Medulla oblongata (tissue), 1 donor: Measurements from ENCODE around the gene PHF20.
A peak's percentile ranks its signal among the peaks of the same experiment; 100 is the strongest.
"Not testable (repeated sequence)": the region's sequence is repeated elsewhere in the genome, so short reads cannot be mapped to it uniquely, and the experiment has no call there.

Experiments used
- DNase-seq: peaks from one replicate; pipeline ENCODE4 v3.0.0-alpha.2; 2015; ENCODE audit errors: extremely low spot score

Gene PHF20

DNA sequence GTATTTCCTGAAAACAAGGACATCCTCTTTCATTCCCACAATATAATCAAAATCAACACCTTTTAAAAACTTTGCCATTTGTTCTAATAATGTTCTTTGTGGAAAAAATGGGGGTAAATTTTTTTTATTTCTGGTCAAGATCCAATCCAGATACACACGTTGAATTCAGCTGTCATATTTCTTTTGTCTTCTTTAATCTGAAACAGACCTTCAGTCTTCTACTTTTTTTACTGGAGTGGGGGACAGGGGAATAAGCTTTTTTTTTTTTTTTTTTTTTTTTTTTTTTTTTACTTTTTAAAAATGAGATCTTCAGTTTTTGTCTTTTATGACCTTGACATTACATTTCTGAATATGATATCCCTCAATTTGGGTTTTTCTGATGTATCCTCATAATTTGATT lies 113.4 kb downstream of the PHF20 start:
- no peak for DNase-seq

DNA sequence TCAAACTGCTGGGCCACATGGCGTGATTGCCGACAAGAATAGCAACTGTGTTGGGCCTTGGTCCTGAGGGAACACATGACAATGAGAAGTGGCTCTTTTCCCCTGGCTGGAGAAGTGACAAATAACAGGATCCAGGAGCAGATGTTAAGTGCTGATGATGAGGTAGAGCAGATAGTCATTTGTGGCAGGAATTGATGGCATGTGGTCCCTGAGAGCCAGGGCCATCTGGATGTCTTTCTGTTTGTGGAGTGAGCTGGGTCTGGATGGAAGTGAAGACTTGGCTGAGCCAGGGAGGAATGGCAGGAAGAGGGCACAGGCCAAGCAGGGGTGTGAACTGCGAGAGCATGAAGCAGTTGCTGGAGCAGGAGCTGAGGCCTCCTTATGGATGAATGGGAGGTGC lies 114.7 kb downstream of the PHF20 start:
- no peak for DNase-seq

DNA sequence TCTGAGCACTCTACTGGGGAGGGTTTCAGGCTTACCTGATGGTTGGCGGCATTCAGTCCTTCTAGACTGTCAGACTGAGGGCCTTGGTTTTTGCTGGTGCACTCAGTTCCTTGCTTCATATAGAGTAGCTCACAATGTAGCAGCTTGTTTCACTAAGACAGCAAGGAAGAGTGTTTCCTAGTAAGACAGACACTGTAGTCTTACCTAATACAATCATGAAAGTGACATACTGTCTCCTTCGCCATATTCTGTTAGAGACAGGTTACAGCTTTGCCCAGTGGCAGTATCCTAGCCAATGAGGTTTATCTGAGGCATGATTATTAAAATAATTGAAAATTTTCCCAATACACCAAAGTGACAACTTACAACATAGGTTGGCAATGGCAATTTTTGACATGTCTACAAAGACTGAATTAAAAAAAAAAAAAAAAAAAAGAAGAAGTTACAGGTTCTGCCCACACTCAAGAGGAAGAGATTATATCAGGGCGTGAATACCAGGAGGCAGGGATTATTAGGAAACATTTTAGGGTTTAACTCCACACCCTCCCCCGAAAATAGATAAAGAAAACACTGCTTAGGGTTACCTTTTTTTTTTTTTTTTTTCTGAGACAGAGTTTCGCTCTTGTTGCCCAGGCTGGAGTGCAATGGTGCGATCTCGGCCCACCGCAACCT lies 115.7 kb downstream of the PHF20 start:
- DNase-seq = no peak

DNA sequence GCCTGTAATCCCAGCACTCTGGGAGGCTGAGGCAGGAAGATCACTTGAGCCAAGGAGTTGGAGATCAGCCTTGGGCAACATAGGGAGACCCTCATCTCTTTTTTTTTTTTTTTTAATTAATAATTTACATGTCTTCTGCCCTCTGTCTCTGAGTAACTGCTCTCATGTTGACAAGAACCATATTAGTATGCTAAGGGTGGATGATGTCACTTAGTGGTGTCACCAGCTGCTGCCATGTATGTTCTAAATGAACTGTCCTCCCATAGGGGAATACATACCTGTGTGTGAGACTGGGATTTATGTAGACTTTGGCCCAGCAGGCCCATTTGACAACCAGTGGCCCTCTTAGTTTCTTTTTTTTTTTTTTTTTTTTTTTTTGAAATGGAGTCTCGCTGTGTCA lies 116.8 kb downstream of the PHF20 start:
- DNase-seq = no peak

DNA sequence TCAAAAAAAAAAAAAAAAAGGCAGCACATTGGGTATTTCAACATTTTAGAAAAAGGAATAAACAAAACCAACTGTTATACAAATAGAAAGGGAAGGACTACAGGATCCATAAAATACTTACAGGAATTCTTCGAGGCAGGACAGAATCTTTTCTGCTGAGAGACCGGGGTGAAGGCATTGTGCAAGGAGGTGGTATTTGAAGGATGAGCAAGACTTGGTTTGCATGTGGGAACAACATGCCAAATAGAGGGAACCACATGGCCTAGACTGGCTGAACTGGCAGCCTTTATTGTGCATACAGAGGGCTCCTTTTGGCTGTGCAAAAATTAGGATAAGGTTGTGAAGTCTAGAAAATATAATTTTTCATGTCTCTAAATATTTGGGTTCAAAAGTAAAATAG lies 119.6 kb downstream of the PHF20 start:
- DNase-seq = no peak

DNA sequence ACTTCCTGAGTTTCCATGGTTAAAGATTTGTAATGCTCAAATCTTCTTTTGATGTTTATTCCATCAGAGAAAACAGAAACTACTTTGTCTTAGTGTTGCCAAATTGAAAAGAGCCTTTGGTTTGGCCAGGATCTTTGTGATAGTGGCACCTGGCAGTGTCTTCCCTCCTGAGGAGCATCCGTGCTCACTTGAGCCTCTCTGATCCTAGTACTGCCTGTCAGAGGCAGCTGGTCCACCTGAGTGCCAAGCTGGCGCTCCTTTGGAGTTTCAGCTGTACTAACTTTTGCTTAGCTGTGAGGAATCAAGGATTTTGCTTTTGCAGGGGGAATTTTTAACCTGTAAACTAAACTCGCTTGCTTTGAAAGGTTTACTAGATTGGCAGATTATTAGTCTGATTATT lies 121.1 kb downstream of the PHF20 start:
- no peak for DNase-seq

DNA sequence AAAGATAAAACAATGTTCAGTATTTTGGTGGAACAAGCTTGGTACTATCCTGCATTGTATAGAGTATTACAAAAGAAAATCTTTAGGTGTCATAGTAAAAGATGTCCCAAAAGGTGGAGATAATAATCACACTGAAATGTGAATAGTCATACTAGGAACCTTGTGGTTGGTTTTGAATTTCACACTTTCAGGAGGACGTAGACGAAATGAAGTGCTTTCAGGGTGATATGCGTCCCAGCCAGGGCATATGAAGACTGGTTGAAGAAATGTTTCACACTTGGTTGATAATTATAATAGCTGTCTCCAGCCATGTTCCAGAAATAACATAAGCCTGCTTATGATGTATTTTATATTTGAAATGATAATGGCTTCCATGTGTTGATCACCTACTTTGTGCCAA lies 122.1 kb downstream of the PHF20 start:
- no peak for DNase-seq

DNA sequence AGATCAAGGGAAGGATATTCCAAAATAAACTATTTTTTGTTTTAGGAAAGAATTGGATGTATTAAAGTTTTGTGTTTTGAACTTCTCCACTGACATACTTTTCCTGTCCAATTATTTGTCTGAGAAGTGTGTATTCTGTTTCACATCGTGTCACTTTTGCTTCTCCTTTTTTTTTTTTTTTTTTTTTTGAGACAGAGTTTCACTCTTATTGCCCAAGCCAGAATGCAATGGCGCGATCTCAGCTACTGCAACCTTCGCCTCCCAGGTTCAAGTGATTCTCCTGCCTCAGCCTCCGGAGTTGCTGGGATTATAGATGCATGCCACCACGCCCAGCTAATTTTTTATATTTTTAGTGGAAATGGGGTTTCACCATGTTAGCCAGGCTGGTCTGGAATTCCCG lies 123.7 kb downstream of the PHF20 start:
- DNase-seq = not testable (repeated sequence)

DNA sequence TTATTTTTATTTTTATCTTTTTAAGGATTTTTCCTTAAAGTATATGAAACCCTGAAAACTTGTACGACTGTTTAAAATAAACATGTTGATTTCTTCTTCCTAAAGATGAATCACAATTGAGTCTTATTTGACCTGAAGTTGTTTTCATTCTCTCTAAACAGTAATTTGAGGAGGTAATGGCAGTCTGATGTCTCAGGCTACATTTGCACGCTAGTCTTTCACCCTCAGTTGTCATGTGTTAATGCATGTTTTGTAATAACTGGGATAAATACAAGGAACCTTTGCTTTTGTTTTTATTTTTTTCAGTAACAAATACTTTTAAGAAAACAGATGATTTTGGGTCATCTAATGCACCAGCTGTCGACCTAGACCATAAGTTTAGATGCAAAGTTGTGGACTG lies 127.2 kb downstream of the PHF20 start:
- DNase-seq = no peak

DNA sequence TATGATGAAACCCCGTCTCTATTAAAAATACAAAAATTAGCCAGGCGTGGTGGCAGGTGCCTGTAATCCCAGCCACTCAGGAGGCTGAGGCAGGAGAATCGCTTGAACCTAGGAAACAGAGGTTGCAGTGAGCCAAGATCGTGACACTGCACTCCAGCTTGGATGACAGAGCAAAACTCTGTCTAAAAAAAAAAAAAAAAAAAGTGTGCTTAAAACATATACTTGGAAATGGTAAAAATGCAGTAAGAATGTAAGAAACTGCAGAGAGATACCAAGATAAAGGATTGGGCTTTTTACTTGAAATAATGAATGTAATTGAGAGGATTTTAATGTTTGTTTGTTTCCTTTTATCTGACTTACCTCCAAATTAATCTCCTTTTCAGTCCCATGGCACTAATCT lies 129.4 kb downstream of the PHF20 start:
- not testable (repeated sequence) for DNase-seq

DNA sequence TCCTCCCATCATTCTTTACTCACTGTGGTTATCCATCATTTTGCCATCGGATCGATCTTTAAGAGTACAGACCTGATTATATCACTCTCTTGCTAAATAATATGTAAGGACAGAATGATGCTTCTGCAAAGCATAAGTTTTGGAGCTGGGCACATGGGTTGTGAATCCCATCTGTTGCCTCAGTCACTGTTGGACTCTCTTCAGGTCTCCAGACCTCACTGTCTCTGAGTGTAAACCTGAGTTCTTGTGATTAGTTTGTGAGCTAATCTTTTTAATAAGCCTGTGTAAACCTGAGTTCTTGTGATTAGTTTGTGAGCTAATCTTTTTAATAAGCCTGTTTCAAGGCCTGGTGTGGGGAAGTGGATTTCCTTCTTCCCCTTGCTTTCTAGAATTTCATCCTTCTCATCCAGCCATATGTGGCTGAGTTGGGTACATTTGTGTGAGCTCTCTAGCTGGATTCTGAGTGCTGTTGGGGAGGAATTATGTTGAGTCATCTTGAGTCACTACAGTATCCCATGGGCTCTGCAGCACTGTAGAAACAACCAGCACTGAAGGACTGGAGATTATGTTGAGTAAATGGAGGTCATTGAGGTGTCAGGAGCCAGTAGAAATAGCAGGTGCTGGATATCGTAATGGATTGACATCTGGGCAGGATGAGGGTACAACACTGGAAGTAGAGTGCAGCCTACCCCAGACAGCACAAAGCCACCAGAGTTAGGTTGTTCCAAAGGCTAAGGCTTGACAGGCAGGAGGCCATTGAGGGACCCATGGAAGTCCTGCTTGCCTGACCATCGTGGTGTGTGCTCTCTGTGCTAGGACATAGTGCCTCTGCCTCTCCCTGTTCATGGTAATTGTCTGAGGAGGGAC lies 130.1 kb downstream of the PHF20 start:
- DNase-seq = no peak

DNA sequence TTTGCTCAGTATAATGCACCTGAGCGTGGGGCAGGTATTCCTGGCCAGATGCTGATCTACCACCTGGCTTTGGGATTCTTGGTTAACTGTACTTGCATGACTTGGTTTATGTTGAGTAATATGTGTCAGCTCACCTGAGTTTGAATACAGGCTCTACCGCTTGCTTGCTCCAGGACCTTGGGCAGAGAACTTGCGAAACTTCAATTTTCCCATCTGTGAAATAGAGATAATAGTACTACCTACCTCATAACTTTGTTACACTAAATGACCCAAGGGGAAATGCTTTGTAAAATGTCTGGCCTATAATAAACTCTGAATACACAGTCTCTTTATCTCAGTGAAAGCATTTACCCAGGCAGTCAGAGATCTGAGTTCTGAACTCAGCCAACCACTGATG lies 130.7 kb downstream of the PHF20 start:
- no peak for DNase-seq

DNA sequence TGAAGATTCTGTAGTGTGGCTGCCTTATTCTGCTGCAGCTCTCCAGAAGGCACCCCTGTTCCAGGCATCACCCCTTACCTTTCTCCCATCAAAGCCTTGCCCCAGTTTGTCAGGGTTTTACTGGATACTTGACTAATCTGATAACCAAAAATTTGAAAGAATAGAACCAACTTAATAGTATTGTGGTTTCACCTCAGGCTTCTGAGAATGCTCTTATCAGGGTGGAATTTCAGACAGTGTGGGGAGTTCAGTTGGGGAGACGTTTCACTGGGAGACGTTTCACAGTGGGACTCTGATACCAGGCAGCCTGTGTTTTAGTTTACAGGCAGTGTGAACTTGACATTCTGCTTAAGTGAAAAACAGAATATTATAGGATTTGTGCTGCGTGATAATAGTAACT lies 132.0 kb downstream of the PHF20 start:
- no peak for DNase-seq

DNA sequence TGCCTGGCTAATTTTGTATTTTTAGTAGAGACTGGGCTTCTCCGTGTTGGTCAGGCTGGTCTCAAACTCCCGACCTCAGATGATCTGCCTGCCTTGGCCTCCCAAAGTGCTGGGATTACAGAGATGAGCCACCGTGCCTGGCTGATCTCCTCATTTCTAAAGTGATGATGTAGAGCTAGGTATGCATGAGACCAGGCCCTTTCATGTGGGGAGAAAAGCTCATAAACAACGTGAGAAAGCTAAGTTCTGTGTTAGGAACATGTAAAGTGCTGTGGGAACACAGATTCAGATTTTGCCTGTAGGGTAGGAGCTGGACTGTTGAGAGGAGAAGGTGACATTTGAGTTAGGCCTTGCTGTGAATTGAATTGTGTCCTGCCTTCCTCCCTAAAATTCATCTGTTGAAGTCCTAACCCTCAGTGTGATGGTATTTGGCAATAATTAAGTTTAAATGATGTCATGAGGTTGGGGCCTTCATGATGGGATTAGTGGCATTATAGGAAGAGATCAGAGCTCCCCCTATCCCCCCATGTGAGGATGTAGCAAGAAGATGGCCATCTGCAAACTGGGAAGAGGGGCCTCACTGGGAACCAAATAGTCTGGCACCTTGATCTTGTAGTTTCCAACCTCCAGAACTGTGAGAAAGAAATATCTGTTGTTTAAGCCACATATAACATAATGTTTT lies 133.3 kb downstream of the PHF20 start:
- no peak for DNase-seq

DNA sequence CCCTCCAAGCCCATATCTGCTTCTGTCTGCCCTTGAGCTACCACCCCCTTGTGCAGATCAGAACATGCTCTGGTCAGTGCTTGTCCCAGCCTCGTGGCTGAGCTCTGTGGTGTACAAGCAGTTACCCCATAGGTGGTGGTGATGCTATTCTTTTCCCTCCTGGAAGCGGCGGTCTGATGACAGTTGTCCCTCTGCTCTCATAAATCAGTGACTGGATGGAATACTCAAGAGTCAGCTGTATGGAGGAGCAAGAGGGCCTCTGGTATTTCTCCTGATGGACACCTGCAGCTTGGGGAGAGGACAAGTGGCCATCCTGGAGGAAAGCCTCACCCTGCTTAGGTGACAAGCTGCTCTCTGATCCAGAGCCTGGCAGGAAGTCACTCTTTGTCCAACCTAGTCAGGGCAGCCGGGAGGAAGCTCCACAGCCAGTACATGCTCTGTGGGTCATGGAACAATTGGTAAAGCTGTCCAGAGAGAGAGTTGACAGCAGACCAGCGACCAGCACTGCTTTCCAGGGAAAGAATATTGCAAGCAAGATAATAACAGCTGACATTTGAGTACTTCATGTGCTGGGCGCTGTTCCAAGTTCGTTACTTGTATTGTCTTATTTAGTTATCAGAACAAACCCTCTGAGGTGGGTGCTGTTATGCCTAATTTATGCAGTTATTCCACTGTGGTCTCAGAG lies 135.3 kb downstream of the PHF20 start:
- DNase-seq = no peak

DNA sequence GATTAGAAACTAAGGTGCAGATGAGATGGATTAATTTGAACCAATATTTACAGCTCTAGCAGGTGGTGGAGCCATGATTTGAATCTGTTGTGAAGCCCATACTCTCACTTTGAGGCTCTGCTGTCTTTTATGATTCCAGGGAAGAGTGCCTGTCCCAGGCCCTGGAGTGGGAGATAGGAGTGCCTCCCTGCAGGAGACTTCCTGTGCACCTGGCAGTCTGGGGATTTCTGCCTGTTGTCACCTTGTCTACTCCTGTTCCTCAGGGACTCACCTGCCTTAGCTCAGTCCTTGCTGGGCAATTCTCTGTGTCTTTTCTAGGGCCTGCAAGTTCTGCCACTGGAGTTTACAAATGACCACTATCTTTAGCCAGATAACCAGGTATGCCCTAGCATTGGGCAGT lies 136.2 kb downstream of the PHF20 start:
- no peak for DNase-seq

DNA sequence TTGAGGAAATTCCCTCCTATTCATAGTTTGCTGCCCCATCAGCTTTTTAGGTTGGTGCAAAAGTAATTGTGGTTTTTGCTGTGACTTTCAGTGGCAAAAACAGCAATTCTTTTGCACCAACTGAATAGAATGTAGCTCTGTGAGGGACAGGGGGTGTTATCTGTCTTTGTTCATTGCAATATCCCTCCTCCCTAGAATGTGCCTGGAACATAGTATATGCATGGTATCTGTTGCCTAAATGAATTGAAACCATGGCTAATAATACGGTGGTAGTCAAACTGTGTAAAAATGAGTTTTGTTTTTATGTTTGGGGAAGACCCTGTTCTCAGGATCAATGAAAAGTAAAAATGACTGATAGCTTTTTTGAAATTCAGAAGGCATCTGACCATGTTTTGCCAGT lies 137.4 kb downstream of the PHF20 start:
- DNase-seq = no peak

DNA sequence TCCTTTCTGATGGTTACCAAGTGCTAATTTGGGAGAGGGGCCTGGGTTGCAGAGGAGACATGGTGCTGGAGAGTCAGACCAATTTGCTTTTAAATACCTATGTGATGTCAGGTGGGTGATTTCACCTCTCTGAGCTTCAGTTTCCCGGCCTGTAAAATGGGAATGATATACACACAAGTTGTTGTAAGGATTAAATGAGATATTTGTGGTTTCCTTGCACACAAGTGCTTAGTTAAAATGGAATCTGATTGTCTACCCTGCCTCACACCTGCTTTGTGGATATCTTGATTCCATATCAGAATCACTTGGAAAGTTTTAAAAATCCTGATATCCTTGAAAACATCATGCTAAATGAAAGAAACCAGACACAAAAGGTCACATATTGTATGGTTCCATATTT lies 138.0 kb downstream of the PHF20 start:
- no peak for DNase-seq

DNA sequence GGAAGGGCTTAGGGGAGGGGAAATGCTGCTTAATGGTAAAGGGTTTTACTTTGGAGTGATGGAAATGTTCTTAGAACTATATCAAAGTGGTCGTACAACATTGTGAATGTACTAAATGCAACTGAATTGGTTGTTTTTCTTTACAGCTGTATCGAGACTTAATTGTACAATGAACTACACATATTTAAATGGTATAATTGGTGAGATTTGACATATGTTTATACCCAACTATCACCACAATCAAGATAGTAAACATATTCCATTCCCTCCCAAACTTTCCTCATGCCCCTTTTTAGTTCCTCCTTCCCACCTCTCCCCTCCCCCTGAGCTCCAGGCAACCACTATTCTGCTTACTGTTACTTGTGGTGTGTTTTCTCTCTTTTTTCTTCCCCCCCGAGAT lies 138.4 kb downstream of the PHF20 start:
- no peak for DNase-seq

DNA sequence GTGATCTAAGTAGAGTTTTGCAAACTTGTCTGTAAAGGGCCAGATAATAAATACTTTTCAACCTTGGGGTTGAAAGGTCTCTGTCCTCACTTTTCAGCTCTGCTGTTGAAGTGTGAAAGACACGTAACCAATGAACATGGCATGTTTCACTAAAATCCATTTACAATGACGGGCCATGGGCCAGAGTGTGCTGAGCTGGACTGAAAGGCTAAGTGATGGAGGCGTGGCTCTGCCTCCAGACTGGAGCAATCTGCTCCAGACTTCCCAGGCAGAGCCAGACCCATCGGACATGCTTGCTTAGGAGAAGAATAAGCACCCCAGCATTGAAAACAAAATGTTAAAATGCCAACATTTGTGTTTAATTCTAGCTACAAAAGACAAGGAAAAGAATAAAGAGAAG lies 141.1 kb downstream of the PHF20 start:
- peak; percentile 13 for DNase-seq

DNA sequence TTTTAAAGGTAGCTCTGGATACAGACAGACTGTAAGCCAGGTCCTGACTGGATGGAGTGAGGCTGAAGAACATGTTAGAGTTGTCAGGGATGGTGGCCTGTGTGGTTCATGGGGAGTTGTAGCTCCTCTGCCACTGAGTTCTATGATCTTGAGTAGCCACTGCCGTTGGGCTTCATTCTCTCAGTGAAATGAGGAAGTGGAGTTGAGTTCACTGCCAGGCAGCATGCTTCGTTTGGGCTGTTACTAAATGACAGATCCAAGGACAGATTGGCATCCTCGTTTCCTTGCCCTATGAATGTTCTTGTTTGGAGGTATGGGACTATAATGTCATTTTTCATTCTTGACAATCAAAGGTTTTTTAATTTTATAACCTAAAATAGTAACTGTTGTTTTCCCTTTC lies 145.3 kb downstream of the PHF20 start:
- DNase-seq = no peak

DNA sequence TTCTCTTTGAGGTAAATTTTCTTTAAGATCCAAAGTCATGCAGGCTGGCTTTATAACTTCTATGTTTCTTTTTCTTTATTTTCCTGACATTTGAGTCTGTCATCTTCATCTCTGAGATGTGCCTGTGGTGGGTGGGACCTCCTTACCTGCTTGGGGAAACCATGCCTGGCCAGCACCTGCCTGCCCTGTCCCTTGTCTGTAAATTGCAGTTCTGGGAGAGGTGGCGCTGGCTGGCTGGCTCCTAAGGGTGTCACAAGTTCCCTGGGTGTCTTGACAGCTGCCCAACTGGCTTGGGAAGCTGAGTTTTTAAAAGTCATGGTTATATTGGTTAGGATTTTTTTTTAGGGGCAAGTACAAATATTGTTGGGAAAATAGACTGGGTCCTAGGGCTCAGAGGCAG lies 146.2 kb downstream of the PHF20 start:
- DNase-seq = no peak
